Uterus (tissue), 4 donors: Measurements from ENCODE around the gene PDGFRB. TPM values are rescaled to one million over a fixed set of nuclear protein-coding genes. Genes with fewer than 3 reads are reported as not detected.

ENCODE experiments used
- DNase-seq, 2 donors: peaks; one replicate each; pipeline ENCODE4 v3.0.0-alpha.2; 2019 to 2020
- H3K27ac ChIP-seq, 2 donors: fragments of 200-600 bp; sonication (generic); 1 replicate in 1 of 2; 2 replicates in 1 of 2; pipeline ENCODE4 v1.5.1; 2016 to 2018
- H3K27me3 ChIP-seq, 2 donors: fragments of 200-600 bp; sonication (generic); one replicate each; pipeline ENCODE4 v1.5.1; 2018 to 2019; ENCODE audit warnings: control low read depth in 1 of 2
- H3K36me3 ChIP-seq, 2 donors: fragments of 200-600 bp; sonication (generic); one replicate each; pipeline ENCODE4 v1.5.1; 2019; ENCODE audit warnings: control low read depth in 1 of 2
- H3K4me1 ChIP-seq, 2 donors: fragments of 200-600 bp; sonication (generic); one replicate each; pipeline ENCODE4 v1.5.1; 2018 to 2019; ENCODE audit warnings: control low read depth in 1 of 2
- H3K4me3 ChIP-seq, 2 donors: fragments of 200-600 bp; sonication (generic); 1 replicate in 1 of 2; 2 replicates in 1 of 2; pipeline ENCODE4 v1.5.1; 2018 to 2019; ENCODE audit warnings: mild to moderate bottlenecking in 1 of 2
- H3K9me3 ChIP-seq, 2 donors: fragments of 200-600 bp; sonication (generic); one replicate each; pipeline ENCODE4 v1.5.1; 2019; ENCODE audit warnings: control low read depth in 1 of 2
- POLR2A ChIP-seq, 2 donors: fragments of 450-650 bp; IDR thresholded peaks; one replicate each; pipeline ENCODE4 v1.6.1; 2016; ENCODE audit warnings: antibody characterized with exemption in 2 of 2, mild to moderate bottlenecking in 1 of 2, moderate library complexity in 1 of 2
- intact Hi-C: fragments of 100-400 bp; cut with DNase I; formaldehyde crosslinking; loops from one replicate; pipeline ENCODE4 v1.15.1; 2023; ENCODE audit warnings: low total_unique reads
- total RNA-seq, 4 donors: library from RNA; depleted of rRNA in 3 of 4; stranded (reverse); fragments of >200 nt in 3 of 4; gene quantifications; one replicate each; pipeline versions ENCODE4 v1.1.0 to v1.2.4, GENCODE V29; 2014 to 2023
- TF ChIP-seq, protein P1 (sequence below), 4 experiments: fragments of 200-600 bp in 2 of 4; fragments of 450-650 bp in 2 of 4; sonication (generic) in 2 of 4; IDR thresholded peaks; one replicate each; pipeline ENCODE4 v1.5.1; 2016 to 2019; ENCODE audit warnings: antibody characterized with exemption in 4 of 4, mild to moderate bottlenecking in 2 of 4, moderate library complexity in 1 of 4
- donor health status: DM: yes; HTN: yes; CAD: no.

The PDGFRB gene
- total RNA-seq, 4 donors from 2014 or later: 60.2 to 378 (median 235) TPM

DNA sequence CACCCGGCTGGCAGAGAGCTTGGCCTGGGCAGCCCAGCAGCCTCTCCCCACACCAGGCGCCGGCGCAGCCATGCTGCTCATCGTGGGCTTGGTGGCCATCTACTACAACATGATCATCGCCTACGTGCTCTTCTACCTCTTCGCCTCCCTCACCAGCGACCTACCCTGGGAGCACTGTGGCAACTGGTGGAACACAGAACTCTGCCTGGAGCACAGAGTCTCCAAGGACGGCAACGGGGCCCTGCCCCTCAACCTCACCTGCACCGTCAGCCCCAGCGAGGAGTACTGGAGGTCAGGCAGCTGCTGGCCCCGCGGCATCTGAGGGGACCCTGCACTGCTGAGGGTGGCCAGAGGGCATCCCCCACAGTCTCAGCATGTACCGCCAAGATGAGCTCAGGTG is 41.3 kb upstream of the PDGFRB start:
- intact Hi-C loops: no loop called here
- Histone ChIP-seq H3K36me3 (no peaks in the 10 kb centered on the region), H3K27me3 (no peaks in the 10 kb centered on the region), H3K27ac (no peak overlapping the region), H3K9me3 (no peaks in the 10 kb centered on the region), H3K4me3 (no peak overlapping the region), H3K4me1 (no peaks in the 10 kb centered on the region)
- no peak for DNase-seq
- TF ChIP-seq POLR2A (IDR thresholded peaks at IDR 0.05): no peak
- TF ChIP-seq, protein P1, sequence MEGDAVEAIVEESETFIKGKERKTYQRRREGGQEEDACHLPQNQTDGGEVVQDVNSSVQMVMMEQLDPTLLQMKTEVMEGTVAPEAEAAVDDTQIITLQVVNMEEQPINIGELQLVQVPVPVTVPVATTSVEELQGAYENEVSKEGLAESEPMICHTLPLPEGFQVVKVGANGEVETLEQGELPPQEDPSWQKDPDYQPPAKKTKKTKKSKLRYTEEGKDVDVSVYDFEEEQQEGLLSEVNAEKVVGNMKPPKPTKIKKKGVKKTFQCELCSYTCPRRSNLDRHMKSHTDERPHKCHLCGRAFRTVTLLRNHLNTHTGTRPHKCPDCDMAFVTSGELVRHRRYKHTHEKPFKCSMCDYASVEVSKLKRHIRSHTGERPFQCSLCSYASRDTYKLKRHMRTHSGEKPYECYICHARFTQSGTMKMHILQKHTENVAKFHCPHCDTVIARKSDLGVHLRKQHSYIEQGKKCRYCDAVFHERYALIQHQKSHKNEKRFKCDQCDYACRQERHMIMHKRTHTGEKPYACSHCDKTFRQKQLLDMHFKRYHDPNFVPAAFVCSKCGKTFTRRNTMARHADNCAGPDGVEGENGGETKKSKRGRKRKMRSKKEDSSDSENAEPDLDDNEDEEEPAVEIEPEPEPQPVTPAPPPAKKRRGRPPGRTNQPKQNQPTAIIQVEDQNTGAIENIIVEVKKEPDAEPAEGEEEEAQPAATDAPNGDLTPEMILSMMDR (IDR thresholded peaks at IDR 0.05): no peak

DNA sequence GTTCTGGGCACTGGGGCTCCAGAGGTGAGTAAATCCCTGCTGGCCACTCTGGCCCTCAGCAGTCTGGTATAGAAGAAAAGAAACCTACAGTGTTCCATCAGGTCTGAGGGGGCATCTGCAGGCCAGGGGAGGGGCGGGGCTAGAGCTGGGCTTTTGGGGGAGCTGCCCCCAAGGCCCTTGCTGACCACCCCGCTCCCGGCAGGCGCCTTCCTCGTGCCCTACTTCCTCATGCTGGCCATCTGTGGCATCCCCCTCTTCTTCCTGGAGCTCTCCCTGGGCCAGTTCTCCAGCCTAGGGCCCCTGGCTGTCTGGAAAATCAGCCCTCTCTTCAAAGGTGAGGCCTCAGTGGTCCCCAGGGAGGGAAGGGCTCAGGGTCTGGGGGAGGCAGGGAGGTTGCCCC is 40.9 kb upstream of the PDGFRB start:
- Histone ChIP-seq H3K36me3 (no peaks in the 10 kb centered on the region), H3K27me3 (no peaks in the 10 kb centered on the region), H3K4me3 (no peak overlapping the region), H3K9me3 (no peaks in the 10 kb centered on the region), H3K27ac (no peak overlapping the region), H3K4me1 (no peaks in the 10 kb centered on the region)
- no peak for DNase-seq
- intact Hi-C loops: no loop called here
- no peak for TF ChIP-seq POLR2A (IDR thresholded peaks at IDR 0.05)

DNA sequence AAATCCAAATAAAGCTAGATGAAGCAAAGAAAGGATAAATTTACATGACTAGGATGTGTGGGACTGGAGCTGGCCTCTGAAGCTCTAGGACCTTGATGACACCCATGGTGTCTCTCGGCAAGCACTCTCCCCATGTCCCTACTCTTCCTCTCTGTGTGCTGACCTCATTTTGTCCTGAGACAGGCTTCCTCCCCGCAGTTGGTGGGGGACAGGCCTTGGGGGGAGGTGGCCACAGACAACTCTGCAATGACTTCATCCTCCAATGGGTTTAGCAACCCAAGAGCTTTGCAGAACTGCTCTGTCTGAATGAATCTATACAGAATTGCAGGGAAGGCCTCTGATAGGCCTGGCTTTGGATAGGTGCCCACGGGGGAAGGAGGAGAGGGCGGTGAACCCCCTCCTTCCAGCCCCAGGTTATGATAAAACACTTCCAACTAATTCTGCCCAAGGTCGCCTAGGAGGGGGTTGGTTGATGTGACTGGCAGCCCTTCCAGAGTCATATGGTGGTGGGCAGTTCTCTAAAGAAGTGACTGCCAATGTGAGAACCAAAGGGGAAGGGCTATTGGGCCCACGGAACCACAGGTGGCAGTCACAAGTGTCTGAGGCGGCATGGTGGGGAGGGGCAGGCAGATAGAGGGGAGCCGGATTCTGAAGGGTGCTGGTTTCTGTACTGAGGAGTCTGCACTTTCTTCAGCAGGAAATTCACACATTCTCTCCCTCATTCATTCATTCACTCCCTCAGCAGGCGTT is 40.3 kb upstream of the PDGFRB start:
- intact Hi-C loops: no loop called here
- Histone ChIP-seq H3K27me3 (no peaks in the 10 kb centered on the region), H3K9me3 (no peaks in the 10 kb centered on the region), H3K4me1 (no peaks in the 10 kb centered on the region), H3K27ac (no peak overlapping the region), H3K4me3 (no peak overlapping the region), H3K36me3 (no peaks in the 10 kb centered on the region)
- TF ChIP-seq, protein P1 (IDR thresholded peaks at IDR 0.05): no peak
- no peak for TF ChIP-seq POLR2A (IDR thresholded peaks at IDR 0.05)
- DNase-seq: no peak

DNA sequence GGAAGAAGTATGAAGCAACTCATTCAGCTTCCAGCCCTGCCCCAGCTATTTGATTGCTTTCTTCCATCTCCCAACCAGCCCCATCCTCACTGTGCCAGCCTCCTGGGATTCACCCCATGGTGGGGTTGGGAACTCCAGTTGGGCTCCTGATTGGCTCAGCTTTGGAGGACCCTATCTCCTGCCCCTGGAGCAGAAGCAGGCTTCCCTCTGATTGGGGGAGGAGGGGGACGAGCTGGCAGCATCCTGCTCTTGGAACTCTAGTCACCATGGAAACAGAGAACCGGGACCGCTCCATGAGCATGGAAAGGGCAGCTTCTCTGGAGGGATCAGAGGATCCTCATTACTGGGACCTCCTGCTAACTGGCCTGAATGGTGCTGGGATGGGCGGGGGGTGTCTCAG is 36.8 kb upstream of the PDGFRB start:
- Histone ChIP-seq H3K4me1 (peaks cover 0 to 4% of the 10 kb centered on the region in 2 donors), H3K27me3 (peaks cover 0 to 14% of the 10 kb centered on the region in 2 donors), H3K36me3 (no peaks in the 10 kb centered on the region), H3K27ac (no peak overlapping the region), H3K9me3 (no peaks in the 10 kb centered on the region), H3K4me3 (no peak overlapping the region)
- no peak for DNase-seq
- intact Hi-C loops: no loop called here
- TF ChIP-seq POLR2A (IDR thresholded peaks at IDR 0.05): no peak
- TF ChIP-seq, protein P1 (IDR thresholded peaks at IDR 0.05): no peak

DNA sequence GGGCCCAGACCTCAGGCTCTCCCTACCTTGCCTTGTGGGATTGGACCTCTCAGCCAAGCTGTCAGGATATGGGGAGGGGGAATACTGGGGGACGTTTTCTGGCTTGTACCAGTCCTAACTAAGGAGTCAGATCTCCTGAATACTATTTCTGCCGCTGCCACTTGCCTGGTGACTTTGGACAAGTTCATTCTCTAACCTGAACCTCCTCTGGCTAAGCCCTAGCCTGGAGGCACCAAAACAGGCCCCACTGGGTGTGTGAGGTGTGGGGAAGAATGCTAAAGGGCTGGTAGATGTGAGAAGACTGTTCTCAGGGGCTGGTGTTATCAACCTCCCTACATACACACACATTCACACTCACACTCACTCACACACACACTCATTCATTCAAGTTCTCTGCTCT is 35.3 kb upstream of the PDGFRB start:
- Histone ChIP-seq H3K27ac (no peak overlapping the region), H3K4me3 (no peak overlapping the region), H3K36me3 (no peaks in the 10 kb centered on the region), H3K9me3 (no peaks in the 10 kb centered on the region), H3K27me3 (peaks cover 0 to 14% of the 10 kb centered on the region in 2 donors), H3K4me1 (peaks cover 0 to 4% of the 10 kb centered on the region in 2 donors)
- intact Hi-C loops: no loop called here
- no peak for DNase-seq
- TF ChIP-seq POLR2A (IDR thresholded peaks at IDR 0.05): no peak
- TF ChIP-seq, protein P1 (IDR thresholded peaks at IDR 0.05): no peak
